ENCODE results near the gene ITIH6.
"Not testable (repeated sequence)": the region's sequence is repeated elsewhere in the genome, so short reads cannot be mapped to it uniquely, and the experiment has no call there.

ITIH6 gene

DNA sequence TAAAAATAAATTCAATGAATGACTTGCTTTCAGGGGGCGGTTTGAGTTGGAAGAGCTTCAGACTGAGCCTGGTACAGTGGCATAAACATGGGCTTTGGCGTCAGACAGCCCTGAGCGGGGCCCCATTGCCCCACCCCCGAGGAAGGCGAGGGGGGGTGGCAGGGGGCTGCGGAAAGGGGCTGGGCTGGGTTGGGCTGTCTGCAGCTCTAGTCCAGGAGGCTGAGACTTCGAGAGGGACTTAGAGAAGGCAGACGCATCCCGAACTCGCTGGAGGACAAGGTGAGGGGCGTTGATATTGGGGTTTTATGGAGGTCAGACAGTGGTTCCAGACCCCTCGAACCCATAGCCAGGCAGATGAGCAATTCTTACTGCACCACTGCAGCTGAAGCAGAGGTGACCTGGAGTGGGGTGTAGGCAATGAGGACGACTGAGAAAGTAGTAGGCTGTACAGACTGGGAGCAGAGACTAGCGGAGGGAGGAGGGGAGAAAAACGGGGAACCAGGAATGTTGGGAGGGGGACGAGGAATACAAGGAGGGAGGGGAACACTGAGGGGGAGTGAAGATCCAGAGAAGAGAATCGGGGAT is 9.6 kb upstream of the ITIH6 start, which contains the start of gene MAGED2:
Gene MAGED2 (plus strand): TSS at position 222 of the 585 bp plus-strand sequence. CDS start 1,587 bp downstream, outside the sequence.
- no peak for DNase-seq

DNA sequence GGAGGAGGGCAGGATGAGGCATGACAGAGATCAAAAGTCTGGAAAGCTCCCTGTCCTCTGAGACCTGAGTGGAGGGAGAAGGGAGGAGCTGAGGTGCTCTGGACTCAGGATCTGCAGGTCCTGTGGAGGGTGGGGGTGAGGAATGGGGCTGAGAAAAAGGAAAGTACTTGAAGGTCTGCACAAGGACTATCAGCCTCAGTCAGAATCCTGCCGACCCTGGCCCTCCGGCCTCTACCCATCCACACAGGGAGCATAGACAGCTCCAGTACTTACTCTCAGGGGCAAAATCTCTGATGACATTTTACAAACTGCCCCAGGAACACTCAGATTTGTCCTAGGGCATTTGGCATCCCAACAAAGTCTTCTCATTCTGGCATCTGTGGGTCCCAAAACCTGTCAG is 991 bp upstream of the ITIH6 start:
- DNase-seq, result no peak

DNA sequence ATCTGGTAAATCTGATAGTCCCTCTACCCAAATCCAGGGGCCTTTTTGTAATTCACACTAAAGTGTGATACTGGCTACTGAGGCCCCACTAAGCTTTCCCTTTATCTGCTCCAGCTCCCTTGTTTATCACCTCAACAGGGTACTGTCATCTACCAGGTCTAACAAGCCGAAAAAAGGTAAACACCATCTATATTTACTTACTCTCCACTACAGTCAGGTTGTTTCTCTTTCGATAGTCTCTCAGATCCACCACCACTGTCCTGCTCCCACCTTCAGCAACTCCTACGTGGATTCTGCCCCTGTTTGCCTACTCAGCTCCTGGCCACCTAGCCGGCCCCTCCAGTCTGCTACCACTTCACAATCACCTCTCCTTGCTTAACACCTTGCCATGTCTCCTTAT is 3.3 kb downstream of the ITIH6 start:
- DNase-seq, result no peak

DNA sequence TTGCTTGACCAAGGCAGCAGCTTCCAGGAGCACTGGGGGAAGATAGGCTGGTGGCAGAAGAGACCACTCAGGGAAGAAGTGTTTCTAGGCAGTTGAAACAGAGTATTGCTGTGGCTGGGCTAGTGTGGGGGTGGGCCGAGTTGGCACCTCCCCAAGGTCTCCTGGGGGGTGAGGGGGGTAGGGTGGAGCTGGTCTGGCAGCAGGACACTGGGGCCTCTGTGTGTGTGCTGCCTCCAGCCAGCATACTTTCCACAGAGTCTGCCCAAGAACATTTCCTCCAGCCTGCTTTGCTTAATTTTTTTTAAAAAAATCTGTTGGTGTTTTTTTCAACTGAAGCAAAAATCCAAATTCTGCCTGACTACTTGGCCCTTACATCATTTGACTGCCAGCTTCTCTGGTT is 4.0 kb downstream of the ITIH6 start:
- DNase-seq, result no peak

DNA sequence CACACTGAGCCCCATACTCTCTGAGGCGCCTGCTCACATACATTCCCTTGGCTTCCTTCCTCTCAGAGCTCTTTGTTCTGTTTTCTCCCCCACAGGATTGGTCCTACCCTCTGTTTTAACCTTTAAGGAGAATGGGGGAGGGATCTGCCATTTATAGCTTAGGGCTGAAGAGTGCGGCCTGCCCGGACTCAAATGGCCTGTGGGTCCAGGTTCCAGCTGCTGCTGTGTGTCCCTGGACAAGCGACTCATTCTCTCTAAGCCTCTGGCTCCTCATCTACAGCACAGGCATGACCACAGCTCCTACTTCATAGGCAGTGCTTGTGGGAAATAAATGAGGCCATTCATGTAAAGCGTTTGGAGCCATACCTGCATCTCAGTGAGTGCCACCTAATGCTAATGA is 8.7 kb downstream of the ITIH6 start:
- DNase-seq, result not testable (repeated sequence)

- no peak for DNase-seq
Observed at GRCh38 chrX:54788446-54788845, 9.6 kb downstream of the ITIH6 start.

- no peak for DNase-seq
Observed at GRCh38 chrX:54786967-54787366, 11.1 kb downstream of the ITIH6 start.

DNA sequence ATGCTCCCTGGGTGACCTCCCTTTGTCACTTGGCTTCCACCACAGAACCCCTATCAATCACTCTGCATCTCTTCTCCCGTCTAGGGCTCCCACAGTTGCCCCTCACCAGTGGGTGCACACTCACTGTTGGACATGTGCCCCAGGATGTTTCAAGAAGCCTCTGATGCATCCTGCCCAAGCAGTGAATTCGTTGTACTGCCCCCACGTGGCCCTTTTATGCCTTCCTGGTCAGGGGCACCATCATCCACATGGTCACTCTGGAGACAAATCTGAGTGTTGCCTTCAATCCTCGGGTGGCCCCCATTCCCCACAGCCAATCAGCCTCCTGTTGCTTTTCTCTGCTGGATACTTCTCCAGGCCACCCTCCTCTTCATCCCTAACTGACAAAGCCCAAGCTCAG is 12.2 kb downstream of the ITIH6 start:
- no peak for DNase-seq

DNA sequence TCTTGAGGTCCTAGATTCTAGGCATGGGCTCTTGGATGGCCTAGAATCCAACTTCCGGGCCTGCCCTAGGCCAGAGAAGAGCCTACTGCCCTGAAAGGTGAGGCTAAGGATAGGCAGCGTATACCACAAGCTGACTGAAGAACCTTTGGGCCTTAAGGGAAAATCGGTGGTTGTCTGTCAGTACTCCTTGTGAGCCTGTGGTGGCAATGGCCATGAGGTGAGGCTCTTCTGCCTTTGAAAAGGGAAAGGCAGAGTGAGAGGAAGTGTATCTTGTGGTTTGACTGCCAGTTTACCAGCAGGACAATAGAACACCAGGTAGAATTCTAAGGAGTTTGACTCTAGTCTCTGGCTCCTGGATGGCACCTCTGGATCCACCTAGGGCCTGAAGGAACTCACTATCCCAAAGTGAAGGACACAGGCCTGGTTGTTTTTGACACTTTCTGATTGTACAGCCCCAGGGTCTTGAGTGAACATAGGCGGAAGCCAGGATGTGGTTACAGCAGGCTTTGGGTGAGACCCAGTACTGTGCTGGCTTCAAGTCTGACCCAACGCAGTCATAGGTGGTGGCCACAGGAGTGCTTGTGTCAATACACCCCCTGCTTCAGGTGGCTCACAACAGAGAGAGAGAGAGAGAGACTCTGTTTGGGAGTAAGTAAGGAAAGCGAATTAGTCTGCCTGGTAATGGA is 20.9 kb downstream of the ITIH6 start:
- DNase-seq, result no peak

GRCh38 chrX:54776061-54776460 is 22.0 kb downstream of the ITIH6 start:
- no peak for DNase-seq

DNA sequence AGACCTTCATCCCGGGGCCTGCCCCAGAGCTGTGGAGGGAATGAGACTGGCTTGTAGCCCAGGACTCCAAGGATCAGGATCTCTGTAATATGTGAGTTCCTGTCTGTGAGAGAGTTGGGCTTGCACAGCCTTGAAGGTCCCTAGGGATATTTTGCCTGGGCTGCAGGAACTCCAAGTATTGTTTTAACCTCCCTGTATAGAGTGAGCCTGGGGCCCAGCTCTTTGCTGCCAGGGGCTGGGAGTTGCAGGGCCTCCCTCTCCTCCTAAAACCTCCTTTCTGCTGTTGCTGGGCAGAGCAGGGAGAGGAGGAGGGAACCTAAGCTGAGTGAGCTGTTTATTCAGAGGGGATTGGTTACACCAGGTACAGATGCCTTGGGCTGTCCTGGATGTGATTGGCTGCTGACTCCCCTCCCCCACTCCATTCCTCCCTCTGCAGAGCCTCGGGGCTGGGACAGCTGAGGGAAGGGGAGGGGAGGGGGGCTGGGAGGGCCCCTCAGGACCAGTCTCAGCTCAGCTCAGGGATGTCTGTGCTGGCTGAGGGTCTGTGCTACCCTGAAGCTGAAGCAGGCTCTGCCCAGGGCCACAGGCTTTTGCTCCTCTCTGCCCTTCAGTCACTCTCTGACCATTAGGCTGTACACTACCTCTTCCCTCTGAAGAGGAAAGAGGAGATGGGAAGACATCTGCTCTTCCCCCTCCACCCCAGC is 23.5 kb downstream of the ITIH6 start:
- DNase-seq, result not testable (repeated sequence)

- no peak for DNase-seq
Observed at GRCh38 chrX:54758114-54759055, 39.7 kb downstream of the ITIH6 start.

- DNase-seq, result no peak
Observed at GRCh38 chrX:54754854-54755253, 43.2 kb downstream of the ITIH6 start.

DNA sequence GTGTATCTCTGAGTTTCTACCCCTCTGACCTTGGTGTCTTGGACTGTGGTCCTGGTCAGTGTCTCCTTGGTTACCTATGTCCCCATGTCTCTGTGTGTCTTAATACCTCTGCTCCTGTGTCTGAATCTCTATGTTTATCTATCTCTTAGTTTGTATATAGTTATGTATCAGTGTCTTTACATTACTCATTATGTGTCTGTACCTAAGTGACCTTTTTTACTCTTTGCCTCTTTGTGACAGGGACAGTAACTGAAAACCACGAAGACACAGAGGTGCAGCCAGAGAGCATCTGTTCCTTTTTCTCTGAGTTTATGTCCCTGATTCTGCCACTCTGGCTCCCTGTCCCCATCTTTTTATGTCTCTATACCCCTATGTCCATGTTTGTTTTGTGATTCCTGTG is 49.4 kb downstream of the ITIH6 start:
- no peak for DNase-seq

DNA sequence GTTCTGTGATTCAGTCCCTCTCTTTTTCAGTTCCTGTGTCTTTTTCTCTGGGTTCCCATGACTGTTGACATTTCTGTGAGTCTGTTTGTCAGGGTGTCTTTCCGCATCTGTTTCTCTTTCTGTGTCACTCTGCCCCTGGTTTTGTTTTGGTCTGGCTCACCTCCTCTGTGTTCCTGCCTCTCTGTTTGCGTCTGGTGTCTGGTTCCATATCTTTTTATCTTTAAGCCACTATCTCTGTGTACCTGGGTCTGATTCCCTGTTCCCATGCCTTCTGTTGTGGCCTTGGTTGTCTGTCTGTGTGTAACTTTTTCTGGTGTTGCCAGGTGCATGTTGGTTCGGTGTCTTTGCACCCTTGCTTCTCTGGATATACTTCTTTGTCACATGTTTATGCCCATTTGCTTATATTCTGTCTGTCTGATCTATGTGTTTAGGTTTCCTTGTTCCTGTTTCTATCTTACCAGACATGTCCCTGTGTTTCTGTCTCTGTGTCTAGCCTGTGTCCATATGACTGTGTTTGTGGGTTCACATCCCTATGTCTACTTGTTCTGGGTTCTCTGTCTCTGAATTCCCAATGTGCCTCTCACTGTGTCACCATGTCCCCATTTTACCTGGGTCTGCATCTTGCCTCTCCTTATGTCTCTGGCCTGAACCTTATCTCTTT is 50.2 kb downstream of the ITIH6 start:
- DNase-seq, result no peak

DNA sequence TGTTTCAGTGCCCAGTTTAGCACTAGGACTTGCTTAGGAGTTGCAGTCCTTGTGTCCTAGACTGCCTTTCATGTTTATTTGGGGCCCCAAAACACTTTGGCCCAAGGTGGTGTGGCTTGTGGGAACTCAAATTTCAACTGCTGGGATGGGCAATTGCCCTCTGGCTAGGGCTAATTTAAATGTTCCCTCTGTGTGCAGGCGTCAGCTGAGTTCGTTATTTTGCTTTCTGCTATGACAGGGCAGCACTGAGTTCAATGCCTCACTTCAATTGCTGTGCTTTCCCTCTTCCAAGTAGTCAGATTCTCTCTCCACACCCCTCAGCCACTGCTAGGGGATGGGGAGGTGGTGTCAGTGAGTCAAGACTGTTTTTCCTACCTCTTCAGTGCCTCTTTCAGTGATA is 51.1 kb downstream of the ITIH6 start:
- DNase-seq, result no peak

DNA sequence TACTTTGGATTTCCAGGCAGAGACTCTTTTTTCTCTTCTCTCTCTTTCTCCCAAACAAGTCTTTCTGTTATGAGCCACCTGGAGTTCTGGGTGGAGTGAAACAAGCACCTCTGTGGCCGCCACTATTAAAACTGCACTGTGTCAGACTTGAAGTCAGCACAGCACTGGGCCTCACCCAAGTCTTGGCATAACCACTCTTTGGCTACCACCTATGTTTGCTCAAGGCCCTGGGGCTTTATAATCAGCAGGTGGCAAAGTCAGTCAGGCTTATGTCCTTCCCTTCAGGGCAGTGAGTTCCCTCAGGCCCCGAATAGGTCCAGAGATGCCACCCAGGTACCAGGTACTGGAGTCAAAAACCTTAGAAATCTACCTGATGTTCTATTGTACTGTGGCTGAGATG is 52.4 kb downstream of the ITIH6 start:
- no peak for DNase-seq

GRCh38 chrX:54738567-54738966 is 59.5 kb downstream of the ITIH6 start:
- not testable (repeated sequence) for DNase-seq

DNA sequence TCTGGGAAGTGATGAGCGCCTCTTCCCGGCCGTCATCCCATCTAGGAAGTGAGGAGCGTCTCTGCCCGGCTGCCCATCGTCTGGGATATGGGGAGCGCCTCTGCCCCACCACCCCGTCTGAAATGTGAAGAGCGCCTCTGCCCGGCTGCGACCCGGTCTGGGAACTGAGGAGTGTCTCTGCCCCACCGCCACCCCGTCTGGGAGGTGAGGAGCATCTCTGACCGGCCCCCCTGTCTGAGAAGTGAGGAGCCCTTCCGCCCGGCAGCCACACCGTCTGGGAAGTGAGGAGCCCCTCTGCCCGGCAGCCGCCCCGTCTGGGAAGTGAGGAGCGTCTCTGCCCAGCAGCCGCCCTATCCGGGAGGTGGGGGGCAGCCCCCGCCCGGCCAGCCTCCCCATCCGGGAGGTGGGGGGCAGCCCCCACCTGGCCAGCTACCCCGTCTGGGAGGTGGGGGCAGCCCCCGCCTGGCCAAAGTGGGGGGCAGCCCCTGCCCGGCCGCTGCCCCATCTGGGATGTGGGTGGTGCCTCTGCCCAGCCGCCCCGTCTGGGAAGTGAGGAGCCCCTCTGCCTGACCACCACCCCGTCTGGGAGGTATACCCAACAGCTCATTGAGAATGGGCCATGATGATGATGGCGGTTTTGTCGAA is 61.6 kb downstream of the ITIH6 start:
- not testable (repeated sequence) for DNase-seq

DNA sequence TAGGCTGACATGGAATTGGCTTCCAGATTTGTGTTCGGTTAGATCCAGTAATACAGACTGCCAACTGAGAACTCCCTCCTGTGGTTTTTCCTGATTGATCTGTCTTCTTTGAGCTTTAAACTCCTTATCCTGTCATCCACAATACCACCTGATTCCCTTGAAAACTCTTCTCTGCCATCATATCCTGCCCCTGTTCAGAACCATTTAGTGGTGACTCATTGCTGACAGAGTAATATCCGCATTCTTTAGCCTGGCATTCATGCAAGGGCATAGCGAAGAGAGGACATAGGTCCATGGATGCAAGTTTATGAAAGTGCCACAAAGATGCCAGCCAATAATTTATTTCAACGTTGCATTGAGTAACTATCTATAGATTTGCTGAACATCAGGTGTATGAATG is 76.6 kb downstream of the ITIH6 start:
- DNase-seq, result no peak

DNA sequence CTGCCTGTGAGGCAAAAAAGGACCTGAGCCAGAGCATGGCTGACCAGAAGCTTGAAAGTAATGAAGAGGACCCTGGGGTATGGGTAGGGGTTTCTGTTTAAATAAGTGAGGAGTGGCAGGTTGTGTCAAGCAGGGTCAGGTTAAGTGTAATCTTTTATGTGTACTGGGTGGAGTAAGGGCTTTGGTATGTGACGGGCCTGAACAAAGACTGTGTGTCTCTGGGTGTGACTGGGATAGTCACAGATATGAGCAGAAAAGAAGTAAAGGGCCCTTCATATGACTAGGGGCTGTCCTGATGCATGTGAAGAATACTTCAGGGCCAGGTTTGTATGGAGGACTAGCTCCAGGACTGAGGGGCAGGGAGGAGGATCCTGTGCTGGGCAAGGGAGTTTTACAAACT is 82.4 kb downstream of the ITIH6 start:
- no peak for DNase-seq

DNA sequence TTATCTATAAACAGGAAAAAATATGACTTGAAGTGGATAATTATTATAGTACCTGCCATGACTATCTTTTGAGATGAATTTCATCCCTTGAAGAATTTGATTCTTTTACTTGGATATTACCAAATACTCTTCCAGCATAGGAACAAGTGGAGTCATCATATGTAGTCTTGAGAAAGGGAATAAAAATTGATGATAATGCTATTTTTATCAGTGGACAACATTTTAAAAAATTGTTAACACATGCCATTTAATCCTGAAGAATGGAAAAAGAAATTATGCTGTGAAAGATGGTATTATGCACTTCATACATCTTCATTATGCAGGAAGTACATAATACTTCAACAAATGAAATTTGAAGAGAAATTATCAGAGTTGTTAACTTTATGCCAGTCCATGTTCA is 83.6 kb downstream of the ITIH6 start:
- DNase-seq, result no peak
